Measurements from ENCODE around the gene VASH2. TPM values are rescaled to one million over a fixed set of nuclear protein-coding genes. Genes with fewer than 3 reads are reported as not detected.
"Not testable (repeated sequence)": the region's sequence is repeated elsewhere in the genome, so short reads cannot be mapped to it uniquely, and the experiment has no call there.

VASH2 gene
- total RNA-seq, 1 experiment from 2014 or later, result 5.8 TPM

GRCh38 chr1:213020016-213020415, 69.7 kb downstream of the VASH2 start:
- no peak for DNase-seq
- intact Hi-C loops (cut with micrococcal nuclease; ENCODE audit: unreplicated experiment), result no loop called here
- Mint-ChIP-seq H3K27ac (ENCODE audit: unreplicated experiment) (no peak overlapping the region), H3K4me3 (ENCODE audit: low read depth, unreplicated experiment) (no peak overlapping the region), H3K36me3 (ENCODE audit: insufficient read depth, unreplicated experiment) (peaks cover 13% of the 10 kb centered on the region), H3K4me1 (ENCODE audit: low read depth, unreplicated experiment) (no peaks in the 10 kb centered on the region), H3K9me3 (ENCODE audit: low read depth, unreplicated experiment) (no peaks in the 10 kb centered on the region), H3K27me3 (ENCODE audit: unreplicated experiment) (no peaks in the 10 kb centered on the region)
- TF ChIP-seq, protein P1, sequence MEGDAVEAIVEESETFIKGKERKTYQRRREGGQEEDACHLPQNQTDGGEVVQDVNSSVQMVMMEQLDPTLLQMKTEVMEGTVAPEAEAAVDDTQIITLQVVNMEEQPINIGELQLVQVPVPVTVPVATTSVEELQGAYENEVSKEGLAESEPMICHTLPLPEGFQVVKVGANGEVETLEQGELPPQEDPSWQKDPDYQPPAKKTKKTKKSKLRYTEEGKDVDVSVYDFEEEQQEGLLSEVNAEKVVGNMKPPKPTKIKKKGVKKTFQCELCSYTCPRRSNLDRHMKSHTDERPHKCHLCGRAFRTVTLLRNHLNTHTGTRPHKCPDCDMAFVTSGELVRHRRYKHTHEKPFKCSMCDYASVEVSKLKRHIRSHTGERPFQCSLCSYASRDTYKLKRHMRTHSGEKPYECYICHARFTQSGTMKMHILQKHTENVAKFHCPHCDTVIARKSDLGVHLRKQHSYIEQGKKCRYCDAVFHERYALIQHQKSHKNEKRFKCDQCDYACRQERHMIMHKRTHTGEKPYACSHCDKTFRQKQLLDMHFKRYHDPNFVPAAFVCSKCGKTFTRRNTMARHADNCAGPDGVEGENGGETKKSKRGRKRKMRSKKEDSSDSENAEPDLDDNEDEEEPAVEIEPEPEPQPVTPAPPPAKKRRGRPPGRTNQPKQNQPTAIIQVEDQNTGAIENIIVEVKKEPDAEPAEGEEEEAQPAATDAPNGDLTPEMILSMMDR (IDR thresholded peaks at IDR 0.05; ENCODE audit: unreplicated experiment), result no peak
- CTCF ChIA-PET, result interaction anchor here (0.6 kb wide), 1 partner anchor 16 kb away, joined by 3 read pairs; no protein-coding TSS in a partner anchor
- BruUV-seq (replicated peaks), result no TSS peak

GRCh38 chr1:213027024-213027423, 76.7 kb downstream of the VASH2 start:
- CTCF ChIA-PET, result not testable (repeated sequence)

GRCh38 chr1:213032651-213033050, 82.3 kb downstream of the VASH2 start:
- Mint-ChIP-seq H3K36me3 (ENCODE audit: insufficient read depth, unreplicated experiment) (no peaks in the 10 kb centered on the region), H3K4me1 (ENCODE audit: low read depth, unreplicated experiment) (no peaks in the 10 kb centered on the region), H3K4me3 (ENCODE audit: low read depth, unreplicated experiment) (no peak overlapping the region), H3K9me3 (ENCODE audit: low read depth, unreplicated experiment) (no peaks in the 10 kb centered on the region), H3K27me3 (ENCODE audit: unreplicated experiment) (peaks cover 46% of the 10 kb centered on the region), H3K27ac (ENCODE audit: unreplicated experiment) (no peak overlapping the region)
- BruUV-seq (replicated peaks), result no TSS peak
- no peak for DNase-seq
- CTCF ChIA-PET, result interaction anchor here (0.6 kb wide), 1 partner anchor 151 kb away, joined by 3 read pairs; no protein-coding TSS in a partner anchor
- intact Hi-C loops (cut with micrococcal nuclease; ENCODE audit: unreplicated experiment), result no loop called here
- TF ChIP-seq, protein P1 (IDR thresholded peaks at IDR 0.05; ENCODE audit: unreplicated experiment), result no peak

More at GRCh38 chr1:213027024-213027423, 76.7 kb downstream of the VASH2 start:
- H3K9me3 Mint-ChIP-seq (ENCODE audit: low read depth, unreplicated experiment); DNase-seq; intact Hi-C loops (cut with micrococcal nuclease; ENCODE audit: unreplicated experiment); H3K27ac Mint-ChIP-seq (ENCODE audit: unreplicated experiment); BruUV-seq (replicated peaks); H3K4me3 Mint-ChIP-seq (ENCODE audit: low read depth, unreplicated experiment); H3K4me1 Mint-ChIP-seq (ENCODE audit: low read depth, unreplicated experiment); H3K36me3 Mint-ChIP-seq (ENCODE audit: insufficient read depth, unreplicated experiment): not testable (repeated sequence)
- H3K27me3 Mint-ChIP-seq (ENCODE audit: unreplicated experiment), result peaks cover 61% of the 10 kb centered on the region

GRCh38 chr1:213034713-213035112, 84.4 kb downstream of the VASH2 start:
- TF ChIP-seq, protein P1 (IDR thresholded peaks at IDR 0.05; ENCODE audit: unreplicated experiment), result no peak
- CTCF ChIA-PET, result no interaction called here
- no TSS peak for BruUV-seq (replicated peaks)
- H3K27ac Mint-ChIP-seq (ENCODE audit: unreplicated experiment), result no peak overlapping the region
- intact Hi-C loops (cut with micrococcal nuclease; ENCODE audit: unreplicated experiment), result no loop called here
- peaks cover 25% of the 10 kb centered on the region for H3K27me3 Mint-ChIP-seq (ENCODE audit: unreplicated experiment)
- H3K4me1 Mint-ChIP-seq (ENCODE audit: low read depth, unreplicated experiment), result no peaks in the 10 kb centered on the region
- H3K36me3 Mint-ChIP-seq (ENCODE audit: insufficient read depth, unreplicated experiment), result no peaks in the 10 kb centered on the region
- no peak for DNase-seq
- no peak overlapping the region for H3K4me3 Mint-ChIP-seq (ENCODE audit: low read depth, unreplicated experiment)
- no peaks in the 10 kb centered on the region for H3K9me3 Mint-ChIP-seq (ENCODE audit: low read depth, unreplicated experiment)

DNA sequence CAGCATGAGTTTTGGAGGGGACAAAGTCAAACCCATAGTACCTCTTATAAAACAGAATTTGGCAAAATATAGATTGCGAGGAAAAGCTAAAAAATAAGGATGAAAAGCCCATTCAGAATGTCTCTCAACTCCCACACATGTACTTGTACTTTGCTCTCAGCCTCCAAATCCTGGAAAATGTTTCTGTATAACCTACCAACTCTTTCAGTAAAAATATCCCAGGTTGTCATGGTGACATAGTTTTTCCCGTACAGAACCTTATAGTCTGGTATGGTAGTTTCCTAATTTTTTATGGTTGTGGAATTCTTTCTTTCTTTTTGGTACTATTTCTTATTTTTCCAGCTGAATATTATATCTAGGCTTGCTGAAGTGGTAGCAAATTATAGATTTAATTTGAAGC, 85.2 kb downstream of the VASH2 start:
- no peaks in the 10 kb centered on the region for H3K36me3 Mint-ChIP-seq (ENCODE audit: insufficient read depth, unreplicated experiment)
- CTCF ChIA-PET, result no interaction called here
- peaks cover 16% of the 10 kb centered on the region for H3K27me3 Mint-ChIP-seq (ENCODE audit: unreplicated experiment)
- no peaks in the 10 kb centered on the region for H3K9me3 Mint-ChIP-seq (ENCODE audit: low read depth, unreplicated experiment)
- no peak overlapping the region for H3K4me3 Mint-ChIP-seq (ENCODE audit: low read depth, unreplicated experiment)
- intact Hi-C loops (cut with micrococcal nuclease; ENCODE audit: unreplicated experiment), result no loop called here
- TF ChIP-seq, protein P1 (IDR thresholded peaks at IDR 0.05; ENCODE audit: unreplicated experiment), result no peak
- no peak overlapping the region for H3K27ac Mint-ChIP-seq (ENCODE audit: unreplicated experiment)
- DNase-seq, result no peak
- no TSS peak for BruUV-seq (replicated peaks)
- H3K4me1 Mint-ChIP-seq (ENCODE audit: low read depth, unreplicated experiment), result no peaks in the 10 kb centered on the region

Other genes starting within 250 kb of the VASH2 start
- gene NSL1, start 158.8 kb upstream of the VASH2 start, total RNA-seq (2022), result 41.0 and 47.2 TPM in 2 replicates
- 9.3 and 10.3 TPM in 2 replicates for gene TATDN3, start 158.6 kb upstream of the VASH2 start, total RNA-seq (2022)
- gene SPATA45, start 102.9 kb upstream of the VASH2 start, total RNA-seq (2022), result 0.80 and 1.1 TPM in 2 replicates
- 26.0 and 27.2 TPM in 2 replicates for gene FLVCR1, start 92.3 kb upstream of the VASH2 start, total RNA-seq (2022)
- gene ANGEL2, start 65.3 kb downstream of the VASH2 start, total RNA-seq (2022), result 51.8 and 56.3 TPM in 2 replicates
- gene RPS6KC1, start 100.7 kb downstream of the VASH2 start, total RNA-seq (2022), result 23.5 and 24.1 TPM in 2 replicates

Data from Calu3 (cell line).